AG10803 (cell line): ENCODE measurements around the gene SHROOM3.

Source experiments
- DNase-seq: peaks from one replicate; pipeline ENCODE4 v3.0.0; 2010; ENCODE audit warnings: low read depth
- H3K4me3 ChIP-seq: 2 replicates; pipeline ENCODE4 v1.5.1; 2011; ENCODE audit warnings: mild to moderate bottlenecking, low read length, control low read depth
- TF ChIP-seq, protein P1 (sequence below): conservative IDR thresholded peaks from 2 replicates; pipeline ENCODE4 v1.5.1; 2011; ENCODE audit warnings: mild to moderate bottlenecking, low read length, control low read depth, inconsistent platforms

SHROOM3 gene

DNA sequence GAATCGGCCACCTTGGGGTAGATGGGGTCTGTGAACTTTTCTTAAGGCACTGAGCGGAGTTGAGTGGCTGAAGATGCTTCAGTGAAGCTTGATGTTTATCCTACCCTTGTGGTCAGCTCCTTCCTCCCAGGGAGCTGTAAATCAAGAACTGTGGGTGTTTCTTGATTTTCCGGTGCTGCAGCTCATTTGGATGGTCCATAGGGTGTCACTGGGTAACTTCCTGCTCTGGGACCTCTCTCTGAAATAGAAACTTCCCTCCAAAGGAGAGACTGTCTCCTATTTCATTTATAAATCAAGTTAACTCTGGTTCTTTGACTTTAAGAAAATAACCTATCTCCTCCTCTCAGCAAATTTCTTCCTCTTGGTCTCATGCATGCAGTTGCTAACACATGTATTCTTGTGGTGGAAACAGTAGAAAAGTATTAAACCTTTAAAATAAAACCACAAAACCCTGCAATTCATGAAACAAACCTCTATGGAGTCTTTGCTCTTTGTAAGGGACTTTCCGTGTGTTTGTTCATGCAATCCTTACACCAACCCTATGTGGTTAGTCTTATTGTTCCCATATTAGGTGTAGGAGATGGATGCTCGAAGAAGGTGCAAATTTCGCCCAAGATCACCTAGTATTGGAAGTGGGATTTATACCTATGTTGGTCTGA lies 110.3 kb downstream of the SHROOM3 start:
- no peak overlapping the region for H3K4me3 ChIP-seq
- TF ChIP-seq, protein P1, sequence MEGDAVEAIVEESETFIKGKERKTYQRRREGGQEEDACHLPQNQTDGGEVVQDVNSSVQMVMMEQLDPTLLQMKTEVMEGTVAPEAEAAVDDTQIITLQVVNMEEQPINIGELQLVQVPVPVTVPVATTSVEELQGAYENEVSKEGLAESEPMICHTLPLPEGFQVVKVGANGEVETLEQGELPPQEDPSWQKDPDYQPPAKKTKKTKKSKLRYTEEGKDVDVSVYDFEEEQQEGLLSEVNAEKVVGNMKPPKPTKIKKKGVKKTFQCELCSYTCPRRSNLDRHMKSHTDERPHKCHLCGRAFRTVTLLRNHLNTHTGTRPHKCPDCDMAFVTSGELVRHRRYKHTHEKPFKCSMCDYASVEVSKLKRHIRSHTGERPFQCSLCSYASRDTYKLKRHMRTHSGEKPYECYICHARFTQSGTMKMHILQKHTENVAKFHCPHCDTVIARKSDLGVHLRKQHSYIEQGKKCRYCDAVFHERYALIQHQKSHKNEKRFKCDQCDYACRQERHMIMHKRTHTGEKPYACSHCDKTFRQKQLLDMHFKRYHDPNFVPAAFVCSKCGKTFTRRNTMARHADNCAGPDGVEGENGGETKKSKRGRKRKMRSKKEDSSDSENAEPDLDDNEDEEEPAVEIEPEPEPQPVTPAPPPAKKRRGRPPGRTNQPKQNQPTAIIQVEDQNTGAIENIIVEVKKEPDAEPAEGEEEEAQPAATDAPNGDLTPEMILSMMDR: no peak
- DNase-seq: peak; percentile 35

DNA sequence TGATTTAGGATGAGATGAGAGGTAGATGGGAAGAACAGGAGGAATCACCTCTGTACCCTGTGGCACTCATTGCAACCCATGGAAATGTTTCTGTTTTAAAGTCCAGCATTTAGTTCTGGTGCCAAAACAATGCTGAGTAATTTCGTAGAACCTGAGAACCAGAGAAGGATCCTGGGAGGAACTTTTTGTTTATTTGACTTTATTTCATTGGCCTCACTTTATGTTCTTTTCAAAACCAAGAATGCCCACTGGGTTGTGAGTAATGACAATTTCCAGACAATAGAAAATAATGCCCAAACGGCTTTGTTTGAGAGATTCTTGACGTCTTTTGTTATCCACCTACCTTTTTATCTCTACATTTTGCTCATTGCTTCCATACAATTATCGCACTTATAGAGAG lies 111.3 kb downstream of the SHROOM3 start:
- TF ChIP-seq, protein P1: no peak
- H3K4me3 ChIP-seq: no peak overlapping the region
- DNase-seq: no peak

- TF ChIP-seq, protein P1: no peak
- H3K4me3 ChIP-seq: no peak overlapping the region
- peak; percentile 93 for DNase-seq
Observed at GRCh38 chr4:76546759-76547742, 112.0 kb downstream of the SHROOM3 start.

GRCh38 chr4:76548704-76549103 lies 113.7 kb downstream of the SHROOM3 start:
- no peak overlapping the region for H3K4me3 ChIP-seq
- DNase-seq: no peak
- TF ChIP-seq, protein P1: no peak

DNA sequence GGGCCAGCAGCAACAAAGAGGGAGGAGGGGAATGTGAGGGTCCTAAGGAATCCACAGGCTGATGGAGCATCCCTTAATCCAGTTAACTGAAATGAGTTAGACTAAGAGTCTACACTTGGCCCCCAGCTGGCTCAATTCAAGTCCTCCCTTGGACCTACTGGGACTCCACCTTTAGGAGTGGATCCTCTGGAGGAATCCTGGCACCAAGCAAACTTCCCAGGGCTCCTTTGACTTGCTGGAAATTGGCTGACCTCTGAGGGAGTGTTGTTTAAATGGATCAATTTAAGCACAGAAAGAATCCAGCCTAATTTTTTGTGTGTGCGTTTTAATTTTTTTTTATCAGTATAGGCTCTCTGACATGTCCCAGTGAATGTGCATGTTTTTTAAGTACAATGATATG lies 114.7 kb downstream of the SHROOM3 start:
- TF ChIP-seq, protein P1: no peak
- no peak for DNase-seq
- H3K4me3 ChIP-seq: no peak overlapping the region

DNA sequence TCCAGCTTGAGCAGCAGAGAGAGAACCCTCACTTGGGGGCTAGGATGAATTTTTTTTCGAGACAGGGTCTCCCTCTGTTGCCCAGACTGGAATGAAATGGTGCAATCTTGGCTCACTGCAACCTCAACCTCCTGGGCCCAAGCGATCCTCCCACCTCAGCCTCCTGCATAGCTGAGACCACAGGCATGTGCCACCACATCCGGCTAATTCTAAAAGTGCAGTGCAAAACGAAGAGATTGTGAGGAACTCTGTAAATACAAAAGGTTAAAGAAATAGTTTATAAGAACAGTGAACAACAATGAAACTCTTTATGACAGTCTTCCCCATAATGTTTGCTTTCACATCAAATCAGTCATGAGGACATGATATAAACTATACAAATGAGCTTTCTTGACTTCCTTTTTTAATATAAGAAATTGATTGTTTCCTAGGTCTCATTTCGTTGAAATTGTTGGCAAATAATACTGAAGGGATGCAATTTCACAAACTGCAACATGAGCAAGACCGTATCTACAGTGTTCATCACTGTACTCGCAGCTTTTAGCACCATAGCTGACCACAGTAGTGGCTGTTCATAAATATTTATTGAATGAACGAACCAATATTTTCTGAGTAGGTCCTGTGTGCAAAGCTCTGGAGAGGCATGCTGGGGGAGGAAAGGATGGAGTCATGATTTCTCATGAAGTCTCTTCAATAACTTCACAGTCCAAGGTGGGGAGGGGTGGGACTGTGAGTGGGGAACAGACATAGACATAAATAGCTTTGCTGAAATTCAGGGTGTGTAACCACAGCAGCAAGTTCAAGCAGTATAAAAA lies 116.1 kb downstream of the SHROOM3 start:
- DNase-seq: no peak
- H3K4me3 ChIP-seq: no peak overlapping the region
- TF ChIP-seq, protein P1: no peak
